VCaP (cell line): ENCODE results near the gene RUNX3.

Experiments
- H3K27ac ChIP-seq: fragments of 450-650 bp; 2 replicates; pipeline ENCODE4 v1.5.1; 2017
- TF ChIP-seq, protein P1 (sequence below): fragments of 450-650 bp; conservative IDR thresholded peaks from 2 replicates; pipeline ENCODE4 v1.5.1; 2017; ENCODE audit warnings: mild to moderate bottlenecking, moderate library complexity

Gene RUNX3

DNA sequence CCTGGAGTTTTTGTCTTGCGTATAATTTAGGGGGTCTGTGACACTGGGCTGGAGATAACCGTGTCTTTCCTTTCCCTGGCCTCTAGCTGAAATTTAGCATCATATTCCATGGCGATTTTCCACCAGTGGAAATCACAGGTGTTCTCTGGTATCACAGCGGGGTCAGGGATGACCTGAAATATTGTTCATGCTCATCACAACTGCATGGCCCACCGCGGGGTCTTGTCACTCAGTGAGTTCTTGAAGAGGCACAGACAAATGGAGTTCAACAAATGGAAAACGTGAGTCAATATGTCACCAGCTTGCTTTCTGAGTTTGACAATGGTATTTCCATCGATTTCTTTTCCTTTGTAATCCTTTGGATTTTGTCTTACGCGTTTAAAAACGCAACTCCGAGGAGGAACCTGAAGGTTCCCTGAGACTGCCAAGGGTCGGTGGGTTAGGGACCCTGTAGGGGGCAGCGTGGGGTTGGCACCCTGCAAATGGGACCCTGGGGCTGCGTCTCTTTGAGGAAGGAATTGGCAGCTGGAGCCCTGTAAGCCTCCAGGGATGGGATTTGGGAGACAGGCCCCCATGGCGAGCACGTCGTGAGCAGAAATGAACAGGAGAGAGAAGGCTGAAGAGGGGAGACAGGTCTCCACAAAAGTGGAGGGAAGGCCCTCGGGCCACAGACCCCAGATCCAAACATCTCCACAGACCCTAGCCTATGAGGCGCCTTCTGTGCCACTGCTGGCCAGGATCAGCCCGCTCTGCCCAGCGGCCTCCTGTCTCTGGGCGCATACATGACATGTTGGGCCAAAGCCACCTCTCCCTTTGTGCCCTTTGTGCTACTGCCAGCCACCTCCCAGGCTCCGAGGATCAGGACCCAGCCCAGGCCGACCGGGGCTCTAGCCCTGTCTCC, 32.1 kb upstream of the RUNX3 start:
- H3K27ac ChIP-seq = no peak overlapping the region
- TF ChIP-seq, protein P1, sequence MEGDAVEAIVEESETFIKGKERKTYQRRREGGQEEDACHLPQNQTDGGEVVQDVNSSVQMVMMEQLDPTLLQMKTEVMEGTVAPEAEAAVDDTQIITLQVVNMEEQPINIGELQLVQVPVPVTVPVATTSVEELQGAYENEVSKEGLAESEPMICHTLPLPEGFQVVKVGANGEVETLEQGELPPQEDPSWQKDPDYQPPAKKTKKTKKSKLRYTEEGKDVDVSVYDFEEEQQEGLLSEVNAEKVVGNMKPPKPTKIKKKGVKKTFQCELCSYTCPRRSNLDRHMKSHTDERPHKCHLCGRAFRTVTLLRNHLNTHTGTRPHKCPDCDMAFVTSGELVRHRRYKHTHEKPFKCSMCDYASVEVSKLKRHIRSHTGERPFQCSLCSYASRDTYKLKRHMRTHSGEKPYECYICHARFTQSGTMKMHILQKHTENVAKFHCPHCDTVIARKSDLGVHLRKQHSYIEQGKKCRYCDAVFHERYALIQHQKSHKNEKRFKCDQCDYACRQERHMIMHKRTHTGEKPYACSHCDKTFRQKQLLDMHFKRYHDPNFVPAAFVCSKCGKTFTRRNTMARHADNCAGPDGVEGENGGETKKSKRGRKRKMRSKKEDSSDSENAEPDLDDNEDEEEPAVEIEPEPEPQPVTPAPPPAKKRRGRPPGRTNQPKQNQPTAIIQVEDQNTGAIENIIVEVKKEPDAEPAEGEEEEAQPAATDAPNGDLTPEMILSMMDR = no peak

GRCh38 chr1:24961334-24961733, 31.3 kb upstream of the RUNX3 start:
- no peak overlapping the region for H3K27ac ChIP-seq
- TF ChIP-seq, protein P1 = no peak

GRCh38 chr1:24960071-24960801, 30.2 kb upstream of the RUNX3 start:
- H3K27ac ChIP-seq = no peak overlapping the region
- TF ChIP-seq, protein P1 = no peak

DNA sequence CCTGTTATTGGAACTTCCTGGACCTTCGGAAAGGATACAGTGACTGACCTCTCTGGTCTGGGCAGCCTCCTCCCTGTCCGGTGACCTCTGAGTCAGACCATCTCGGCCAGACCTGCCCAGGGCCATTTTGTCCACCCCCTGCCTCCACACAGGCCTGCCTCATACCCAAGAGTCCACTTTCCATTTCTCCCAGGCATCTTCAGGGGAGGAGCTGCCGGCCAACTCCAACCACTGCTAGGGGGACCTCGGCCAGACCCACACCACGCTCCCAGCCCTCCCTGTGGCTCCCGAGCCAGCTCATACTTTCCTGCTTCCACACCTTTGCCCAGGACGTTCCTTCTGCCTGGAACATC, 29.5 kb upstream of the RUNX3 start:
- no peak overlapping the region for H3K27ac ChIP-seq
- TF ChIP-seq, protein P1 = no peak

DNA sequence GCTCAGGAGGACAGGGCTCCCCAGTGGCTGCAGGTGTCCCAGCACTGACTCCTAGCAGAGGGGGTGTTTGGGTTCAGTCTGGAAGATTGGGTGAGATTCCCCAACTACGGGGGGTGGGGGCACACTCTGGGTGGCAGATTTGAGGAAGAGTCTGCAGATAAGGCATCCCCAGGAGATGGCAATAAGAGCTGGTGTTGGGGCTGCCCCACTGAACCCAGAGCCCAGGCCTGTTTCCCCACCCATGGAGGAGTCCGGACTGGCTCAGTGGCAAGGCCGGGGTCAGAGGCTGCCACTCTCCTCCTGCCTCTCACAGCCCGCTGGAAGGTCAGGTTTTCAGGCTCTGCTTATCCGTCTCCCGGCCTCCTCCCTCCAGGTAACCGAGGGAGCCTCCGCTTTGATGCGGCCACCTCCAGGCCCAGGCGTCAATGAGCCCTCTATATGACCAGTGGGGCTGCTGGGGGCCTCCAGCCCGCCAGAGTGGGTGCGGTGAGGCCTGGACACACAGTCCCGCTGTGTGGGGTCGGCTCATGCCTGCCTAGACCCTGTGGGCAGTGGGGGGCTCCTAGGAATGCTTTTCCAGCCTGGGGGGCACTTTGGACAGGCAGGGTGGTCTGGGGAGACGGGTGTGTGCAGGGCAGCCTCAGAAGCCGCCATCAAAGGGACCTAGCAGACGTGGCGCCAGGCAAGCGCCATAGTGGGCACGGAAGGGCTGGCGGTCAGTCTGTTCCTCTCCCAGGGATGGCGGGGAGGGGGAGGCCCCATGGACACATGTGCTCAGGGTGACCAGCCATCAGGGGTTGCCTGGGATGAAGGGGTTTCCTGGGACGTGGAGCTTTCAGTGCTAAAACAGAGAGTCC, 28.9 kb upstream of the RUNX3 start:
- TF ChIP-seq, protein P1 = no peak
- no peak overlapping the region for H3K27ac ChIP-seq

- no peak overlapping the region for H3K27ac ChIP-seq
- TF ChIP-seq, protein P1 = no peak
Observed at GRCh38 chr1:24957808-24958752, 28.0 kb upstream of the RUNX3 start.
